Endothelial cell of umbilical vein (primary cell): ENCODE measurements around the gene TOR1B. TPM values are rescaled to one million over a fixed set of nuclear protein-coding genes. Genes with fewer than 3 reads are reported as not detected.

ENCODE experiments used
- BruUV-seq: library from RNA; stranded (reverse); fragments of 400-500 nt; replicated peaks from 2 replicates; lab custom pipeline; 2021; lab: Mats Ljungman, UMichigan
- CTCF ChIA-PET: fragments of 300-600, 350-600 bp; sonication (Branson Sonifier 250); formaldehyde crosslinking; loops from one replicate; lab custom pipeline; 2021; ENCODE audit warnings: antibody characterized with exemption, inconsistent platforms; lab: Charles Lee
- POLR2A ChIA-PET: fragments of 300-600, 350-600 bp; sonication (Branson Sonifier 250); formaldehyde crosslinking; loops from one replicate; lab custom pipeline; 2021; ENCODE audit warnings: antibody characterized with exemption, inconsistent platforms; lab: Charles Lee
- DNase-seq: peaks from one replicate; pipeline ENCODE4 v3.0.0-alpha.2; 2011; ENCODE audit warnings: low read depth, low spot score
- FAIRE-seq: peaks from 2 replicates; lab custom pipeline; 2011; peaks lifted over from hg19 to GRCh38; lab: Jason Lieb, UNC
- H2AFZ ChIP-seq: 2 replicates; pipeline ENCODE4 v1.6.0; 2012; ENCODE audit warnings: low read depth, low read length, control low read depth, inconsistent platforms
- H3K27ac ChIP-seq: 2 replicates; pipeline ENCODE4 v1.5.1; 2011; ENCODE audit warnings: low read depth, mild to moderate bottlenecking, control low read depth, low read length, moderate library complexity; ENCODE audit not compliant: insufficient read depth
- H3K27me3 ChIP-seq, 2 experiments: 2 replicates each; pipeline versions ENCODE4 v1.6.0 to v1.6.1; 2011; ENCODE audit warnings: low read length in 2 of 2, mixed read lengths in 1 of 2; ENCODE audit not compliant: control insufficient read depth in 2 of 2, insufficient read depth in 2 of 2
- H3K36me3 ChIP-seq, 2 experiments: 2 replicates in 1 of 2; 3 replicates in 1 of 2; pipeline ENCODE4 v1.5.1; 2011; ENCODE audit warnings: low read length in 2 of 2, mild to moderate bottlenecking in 1 of 2, moderate library complexity in 1 of 2; ENCODE audit not compliant: control insufficient read depth in 2 of 2, insufficient read depth in 2 of 2; ENCODE audit errors: extremely low read depth in 1 of 2
- H3K4me1 ChIP-seq: 3 replicates; pipeline ENCODE4 v1.5.1; 2011; ENCODE audit warnings: mild to moderate bottlenecking, low read length; ENCODE audit not compliant: control insufficient read depth, insufficient read depth; ENCODE audit errors: extremely low read depth
- H3K4me2 ChIP-seq: 2 replicates; pipeline ENCODE4 v1.6.1; 2011; ENCODE audit warnings: low read length, control low read depth, mixed read lengths; ENCODE audit not compliant: insufficient read depth
- H3K4me3 ChIP-seq, 3 experiments: fragments of 200-600 bp in 1 of 3; sonication (generic), shearing (Covaris generic) in 1 of 3; replicated peaks in 1 of 3; 2 replicates each; pipeline ENCODE4 v1.5.1; 2011 to 2016; ENCODE audit warnings: control low read depth in 3 of 3, low read length in 3 of 3, mild to moderate bottlenecking in 2 of 3, inconsistent platforms in 1 of 3, low read depth in 1 of 3, moderate library complexity in 1 of 3; ENCODE audit not compliant: insufficient read depth in 1 of 3
- H3K79me2 ChIP-seq: 2 replicates; pipeline ENCODE4 v1.6.0; 2012; ENCODE audit warnings: low read length, inconsistent platforms; ENCODE audit not compliant: control insufficient read depth, insufficient read depth
- H3K9ac ChIP-seq: replicated peaks from 2 replicates; pipeline ENCODE3; 2011; ENCODE audit warnings: low read length, control low read depth; ENCODE audit not compliant: insufficient read depth; ENCODE audit errors: extremely low read depth
- H3K9me1 ChIP-seq: replicated peaks from 3 replicates; pipeline ENCODE4 v1.6.0; 2011; ENCODE audit warnings: mild to moderate bottlenecking, low read length; ENCODE audit not compliant: control insufficient read depth, insufficient read depth; ENCODE audit errors: extremely low read depth
- H3K9me3 ChIP-seq: replicated peaks from 2 replicates; pipeline ENCODE4 v1.5.1; 2012; ENCODE audit warnings: low read length, inconsistent platforms; ENCODE audit not compliant: control insufficient read depth, insufficient read depth
- H4K20me1 ChIP-seq: replicated peaks from 2 replicates; pipeline ENCODE3; 2011; ENCODE audit warnings: mild to moderate bottlenecking, low read length; ENCODE audit not compliant: control insufficient read depth, insufficient read depth; ENCODE audit errors: extremely low read depth
- EZH2 ChIP-seq: IDR thresholded peaks from 2 replicates; pipeline ENCODE4 v1.6.1; 2012; ENCODE audit warnings: borderline replicate concordance, low read depth, mild to moderate bottlenecking, moderate library complexity, low read length, inconsistent platforms; ENCODE audit not compliant: severe bottlenecking
- FOS ChIP-seq: IDR thresholded peaks from 2 replicates; pipeline ENCODE4 v1.6.1; 2011; ENCODE audit warnings: mild to moderate bottlenecking, low read length, moderate library complexity, borderline replicate concordance; ENCODE audit not compliant: insufficient read depth
- GATA2 ChIP-seq: IDR thresholded peaks from 2 replicates; pipeline ENCODE4 v1.7.0; 2011; ENCODE audit warnings: low read depth, mild to moderate bottlenecking, moderate library complexity, mixed read lengths, low read length; ENCODE audit not compliant: insufficient read length, insufficient read depth
- JUN ChIP-seq: IDR thresholded peaks from 2 replicates; pipeline ENCODE4 v1.6.1; 2011; ENCODE audit warnings: borderline replicate concordance, low read depth; ENCODE audit not compliant: insufficient read length, insufficient read depth
- MYC ChIP-seq: IDR thresholded peaks from one replicate; pipeline ENCODE4 v1.6.1; 2011; ENCODE audit warnings: mild to moderate bottlenecking, low read depth, low read length
- POLR2A ChIP-seq: IDR thresholded peaks from 2 replicates; pipeline ENCODE4 v1.6.1; 2012; ENCODE audit warnings: low read depth, mild to moderate bottlenecking, control low read depth, low read length
- POLR2AphosphoS5 ChIP-seq: IDR thresholded peaks from 2 replicates; pipeline ENCODE4 v1.6.1; 2012; ENCODE audit warnings: low read depth, mild to moderate bottlenecking, control low read depth, low read length, moderate library complexity; ENCODE audit not compliant: insufficient read depth
- dilution Hi-C: fragments of 300-500 bp; cut with MboI; formaldehyde crosslinking; loops from one replicate; pipeline ENCODE4 v1.15.0; 2019; ENCODE audit warnings: low sequenced_read_pairs; ENCODE audit not compliant: extremely low pct_ligation_motif_present
- intact Hi-C: fragments of 100-400 bp; cut with micrococcal nuclease; formaldehyde crosslinking; loops from one replicate; pipeline ENCODE4 v1.10.0; 2022
- polyA plus RNA-seq, 4 experiments: library from polyadenylated mRNA; depleted of rRNA in 3 of 4; stranded (reverse) in 3 of 4; unstranded in 1 of 4; fragments of >200 nt; gene quantifications; 2 replicates each; pipeline versions ENCODE4 v1.2.1 to v1.2.3, GENCODE V29; 2011 to 2012; ENCODE audit warnings: missing spikeins in 1 of 4
- total RNA-seq: library from RNA; stranded (reverse); gene quantifications from 2 replicates; pipeline ENCODE4 v1.2.3, GENCODE V29; 2021
- TF ChIP-seq, protein P1 (sequence below), 2 donors: IDR thresholded peaks; 1 replicate in 1 of 2; 2 replicates in 1 of 2; pipeline ENCODE4 v1.5.1; 2011; ENCODE audit warnings: low read length in 2 of 2, mild to moderate bottlenecking in 2 of 2, moderate library complexity in 2 of 2, control low read depth in 1 of 2, inconsistent platforms in 1 of 2, low read depth in 1 of 2; ENCODE audit not compliant: insufficient read depth in 1 of 2; ENCODE audit errors: extremely low read depth in 1 of 2
- TF ChIP-seq, protein P2 (sequence below): IDR thresholded peaks from 2 replicates; pipeline ENCODE4 v1.6.1; 2011; ENCODE audit not compliant: insufficient read depth, insufficient read length

Gene TOR1B
- total and polyA plus RNA-seq, 2 donors (not counting 3 experiments of a cell fraction or from before 2014, with no cell fraction given): 27.0 to 29.5 TPM

DNA sequence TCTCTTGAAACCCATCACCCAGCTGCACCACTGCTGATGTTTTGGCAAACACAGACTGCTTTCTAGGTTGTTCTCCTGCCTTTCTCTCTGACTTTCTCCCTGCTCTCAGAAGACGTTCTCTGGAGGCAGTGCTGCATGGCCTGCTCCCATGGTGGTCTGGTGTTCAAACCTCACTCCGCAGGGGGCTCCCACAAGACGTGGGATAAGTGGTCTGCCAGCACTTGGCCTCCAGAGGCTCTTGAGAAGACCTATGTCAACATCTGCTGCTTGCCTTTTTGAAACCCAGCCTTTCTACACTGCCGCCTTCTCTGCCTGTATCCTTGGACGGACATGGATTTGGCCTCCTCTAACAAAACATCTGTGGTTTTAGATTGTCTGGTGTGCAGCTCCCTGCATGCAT lies 48.8 kb downstream of the TOR1B start:
- POLR2A ChIA-PET: no interaction called here
- Histone ChIP-seq H3K27me3 (no peaks in the 10 kb centered on the region), H3K4me3 (no peak overlapping the region), H3K4me1 (peaks cover 2% of the 10 kb centered on the region), H3K9ac (no peak overlapping the region), H4K20me1 (no peaks in the 10 kb centered on the region), H3K27ac (no peak overlapping the region), H3K9me1 (no peaks in the 10 kb centered on the region), H3K36me3 (peaks cover 2 to 28% of the 10 kb centered on the region in 2 experiments), H3K4me2 (no peak overlapping the region), H2AFZ (no peak overlapping the region), H3K9me3 (no peaks in the 10 kb centered on the region), H3K79me2 (no peaks in the 10 kb centered on the region)
- BruUV-seq: no TSS peak
- no peak for DNase-seq
- no peak for FAIRE-seq
- intact Hi-C loops: no loop called here
- TF ChIP-seq FOS: no peak
- no peak for TF ChIP-seq POLR2AphosphoS5
- no peak for TF ChIP-seq GATA2
- TF ChIP-seq MYC: no peak
- CTCF ChIA-PET: interaction anchor here (0.9 kb wide), 1 partner anchor 9 kb away, joined by 4 read pairs; no protein-coding TSS in a partner anchor
- dilution Hi-C loops: no loop called here

DNA sequence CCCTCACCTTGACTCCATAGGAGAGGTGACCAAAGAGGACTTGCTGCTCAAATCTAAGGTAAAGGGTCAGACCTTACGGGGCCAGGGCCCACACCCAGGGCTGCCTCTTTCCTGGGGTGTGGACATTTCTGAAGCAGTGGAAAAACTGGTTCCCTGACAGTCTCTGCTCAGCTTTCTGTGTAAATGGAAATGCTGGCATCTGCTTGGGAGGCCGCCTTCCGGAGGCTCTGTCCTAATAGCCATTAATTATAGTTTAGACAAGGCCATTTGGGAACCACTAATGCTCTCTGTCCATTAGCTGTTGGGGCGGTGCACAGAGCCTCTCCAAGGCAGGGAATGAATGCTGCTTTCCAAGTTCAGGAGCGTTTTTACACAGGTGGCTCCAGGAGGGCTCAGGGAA lies 49.6 kb downstream of the TOR1B start:
- H3K36me3 ChIP-seq: peaks cover 2 to 28% of the 10 kb centered on the region in 2 experiments
- dilution Hi-C loops: no loop called here
- no peak for DNase-seq

More for the DNA sequence above, 49.6 kb downstream of the TOR1B start:
- Histone ChIP-seq H4K20me1 (no peaks in the 10 kb centered on the region), H3K9me1 (no peaks in the 10 kb centered on the region), H3K9me3 (no peaks in the 10 kb centered on the region), H3K4me2 (no peak overlapping the region), H3K79me2 (no peaks in the 10 kb centered on the region), H3K9ac (no peak overlapping the region), H3K27ac (no peak overlapping the region), H2AFZ (no peak overlapping the region), H3K4me1 (peaks cover 2% of the 10 kb centered on the region), H3K27me3 (no peaks in the 10 kb centered on the region), H3K4me3 (no peak overlapping the region)
- TF ChIP-seq POLR2A (no peak), FOS (no peak), POLR2AphosphoS5 (no peak), GATA2 (no peak), MYC (no peak), JUN (no peak), EZH2 (no peak)
- TF ChIP-seq, protein P1, sequence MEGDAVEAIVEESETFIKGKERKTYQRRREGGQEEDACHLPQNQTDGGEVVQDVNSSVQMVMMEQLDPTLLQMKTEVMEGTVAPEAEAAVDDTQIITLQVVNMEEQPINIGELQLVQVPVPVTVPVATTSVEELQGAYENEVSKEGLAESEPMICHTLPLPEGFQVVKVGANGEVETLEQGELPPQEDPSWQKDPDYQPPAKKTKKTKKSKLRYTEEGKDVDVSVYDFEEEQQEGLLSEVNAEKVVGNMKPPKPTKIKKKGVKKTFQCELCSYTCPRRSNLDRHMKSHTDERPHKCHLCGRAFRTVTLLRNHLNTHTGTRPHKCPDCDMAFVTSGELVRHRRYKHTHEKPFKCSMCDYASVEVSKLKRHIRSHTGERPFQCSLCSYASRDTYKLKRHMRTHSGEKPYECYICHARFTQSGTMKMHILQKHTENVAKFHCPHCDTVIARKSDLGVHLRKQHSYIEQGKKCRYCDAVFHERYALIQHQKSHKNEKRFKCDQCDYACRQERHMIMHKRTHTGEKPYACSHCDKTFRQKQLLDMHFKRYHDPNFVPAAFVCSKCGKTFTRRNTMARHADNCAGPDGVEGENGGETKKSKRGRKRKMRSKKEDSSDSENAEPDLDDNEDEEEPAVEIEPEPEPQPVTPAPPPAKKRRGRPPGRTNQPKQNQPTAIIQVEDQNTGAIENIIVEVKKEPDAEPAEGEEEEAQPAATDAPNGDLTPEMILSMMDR (IDR thresholded peaks at IDR 0.05; ENCODE audit: extremely low read depth in 1 of 2, insufficient read depth in 1 of 2, low read depth in 1 of 2, low read length in 2 of 2): no peak
- TF ChIP-seq, protein P2, sequence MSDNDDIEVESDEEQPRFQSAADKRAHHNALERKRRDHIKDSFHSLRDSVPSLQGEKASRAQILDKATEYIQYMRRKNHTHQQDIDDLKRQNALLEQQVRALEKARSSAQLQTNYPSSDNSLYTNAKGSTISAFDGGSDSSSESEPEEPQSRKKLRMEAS: no peak
- ChIA-PET CTCF (no interaction called here), POLR2A (no interaction called here)
- no TSS peak for BruUV-seq
- no peak for FAIRE-seq
- intact Hi-C loops: no loop called here
